C4-2B (cell line): ENCODE measurements around the gene TEX14.

ENCODE experiments used
- CTCF ChIP-seq: fragments of 450-650 bp; conservative IDR thresholded peaks from 2 replicates; pipeline ENCODE4 v1.5.1; 2017; ENCODE audit warnings: mild to moderate bottlenecking
- ZFX ChIP-seq: fragments of 450-650 bp; IDR thresholded peaks from 2 replicates; pipeline ENCODE4 v1.6.1; 2017

GRCh38 chr17:58528443-58528842 lies 163.4 kb downstream of the TEX14 start:
- TF ChIP-seq CTCF (no peak), ZFX (no peak)
